Measurements from ENCODE around the gene SYNPR.

SYNPR gene

DNA sequence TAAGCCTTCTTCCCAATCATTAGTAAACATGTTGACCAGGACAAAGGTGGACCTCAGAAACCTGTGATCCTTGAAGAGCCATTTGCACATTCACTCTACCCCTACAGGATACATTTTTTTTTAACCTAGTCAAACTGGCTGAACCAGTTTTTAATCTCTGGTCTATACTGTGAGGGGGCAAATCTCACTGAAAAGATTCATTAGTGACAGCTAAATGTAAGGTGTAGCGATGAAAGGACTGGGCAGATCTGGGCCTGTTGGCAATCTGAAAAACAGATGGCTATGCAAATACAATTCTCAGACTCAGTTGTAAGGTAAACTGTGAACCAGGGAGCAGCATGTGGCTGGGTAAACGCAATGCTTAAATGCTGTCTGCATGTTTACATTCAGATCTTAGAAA, 298.7 kb downstream of the SYNPR start:
- TF ChIP-seq, protein P1, sequence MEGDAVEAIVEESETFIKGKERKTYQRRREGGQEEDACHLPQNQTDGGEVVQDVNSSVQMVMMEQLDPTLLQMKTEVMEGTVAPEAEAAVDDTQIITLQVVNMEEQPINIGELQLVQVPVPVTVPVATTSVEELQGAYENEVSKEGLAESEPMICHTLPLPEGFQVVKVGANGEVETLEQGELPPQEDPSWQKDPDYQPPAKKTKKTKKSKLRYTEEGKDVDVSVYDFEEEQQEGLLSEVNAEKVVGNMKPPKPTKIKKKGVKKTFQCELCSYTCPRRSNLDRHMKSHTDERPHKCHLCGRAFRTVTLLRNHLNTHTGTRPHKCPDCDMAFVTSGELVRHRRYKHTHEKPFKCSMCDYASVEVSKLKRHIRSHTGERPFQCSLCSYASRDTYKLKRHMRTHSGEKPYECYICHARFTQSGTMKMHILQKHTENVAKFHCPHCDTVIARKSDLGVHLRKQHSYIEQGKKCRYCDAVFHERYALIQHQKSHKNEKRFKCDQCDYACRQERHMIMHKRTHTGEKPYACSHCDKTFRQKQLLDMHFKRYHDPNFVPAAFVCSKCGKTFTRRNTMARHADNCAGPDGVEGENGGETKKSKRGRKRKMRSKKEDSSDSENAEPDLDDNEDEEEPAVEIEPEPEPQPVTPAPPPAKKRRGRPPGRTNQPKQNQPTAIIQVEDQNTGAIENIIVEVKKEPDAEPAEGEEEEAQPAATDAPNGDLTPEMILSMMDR (IDR thresholded peaks at IDR 0.05) = no peak

DNA sequence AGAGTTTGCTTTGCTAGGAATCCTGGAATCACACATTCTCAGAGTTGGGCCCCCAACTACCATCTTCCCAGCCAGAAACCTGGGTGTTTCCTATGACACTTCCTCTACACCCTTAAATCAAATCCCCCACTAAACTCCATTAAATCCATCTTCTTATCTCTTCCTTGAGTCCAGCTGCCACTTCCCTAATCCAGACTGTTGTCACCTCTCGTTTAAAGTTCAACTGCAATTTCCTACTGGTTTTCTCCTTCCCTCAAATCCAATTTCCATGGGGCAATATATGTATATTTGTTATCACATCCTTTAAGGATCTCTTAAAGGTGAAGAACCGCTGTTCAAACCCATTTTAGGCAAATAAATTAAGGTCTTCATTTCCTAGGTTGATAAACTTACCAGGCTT, 300.8 kb downstream of the SYNPR start:
- TF ChIP-seq, protein P1 (IDR thresholded peaks at IDR 0.05) = no peak

DNA sequence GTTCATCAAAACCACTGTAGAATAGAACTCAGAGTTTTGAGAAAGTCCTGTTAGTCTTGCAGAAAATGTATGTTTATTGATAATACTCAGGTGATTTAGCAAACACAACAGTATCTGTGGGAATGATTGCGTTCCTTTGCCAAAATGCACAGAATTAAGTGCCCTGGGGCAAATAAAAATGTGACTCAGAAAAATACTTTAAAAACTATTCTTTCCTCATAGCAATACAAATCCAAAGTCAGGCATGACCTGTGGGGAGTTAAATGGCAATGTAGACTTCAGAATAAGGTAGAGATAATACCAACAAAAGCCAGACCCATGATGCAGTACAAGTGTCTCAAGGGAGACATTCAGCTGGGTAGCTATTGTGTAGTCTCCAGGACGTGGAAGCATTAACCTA, 302.0 kb downstream of the SYNPR start:
- TF ChIP-seq, protein P1 (IDR thresholded peaks at IDR 0.05) = no peak

DNA sequence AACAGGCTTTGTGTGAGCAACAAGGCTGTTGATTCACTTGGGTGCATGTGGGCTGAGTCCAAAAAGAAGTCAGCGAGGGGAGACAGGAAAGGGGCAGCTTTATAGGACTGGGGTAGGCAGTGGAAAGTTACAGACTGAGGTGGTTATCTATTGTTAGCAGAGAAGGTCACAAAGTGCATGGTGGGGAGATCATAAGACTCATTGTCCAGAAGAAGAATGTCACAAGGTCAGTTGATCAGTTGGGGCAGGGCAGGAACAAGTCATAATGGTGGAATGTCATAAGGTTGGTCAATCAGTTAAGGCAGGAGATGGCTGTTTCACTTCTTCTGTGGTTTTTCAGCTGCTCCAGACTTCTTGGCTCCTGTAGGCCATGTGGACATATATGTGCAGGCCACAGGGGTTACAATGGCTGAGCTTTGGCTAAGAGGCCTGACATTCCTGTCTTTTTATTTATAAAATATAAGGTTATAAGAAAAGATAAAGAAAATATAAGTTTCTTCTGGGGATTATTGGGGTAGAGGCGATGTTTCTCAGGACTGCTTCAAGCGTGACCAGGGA, 304.9 kb downstream of the SYNPR start:
- TF ChIP-seq, protein P1 (IDR thresholded peaks at IDR 0.05) = no peak

DNA sequence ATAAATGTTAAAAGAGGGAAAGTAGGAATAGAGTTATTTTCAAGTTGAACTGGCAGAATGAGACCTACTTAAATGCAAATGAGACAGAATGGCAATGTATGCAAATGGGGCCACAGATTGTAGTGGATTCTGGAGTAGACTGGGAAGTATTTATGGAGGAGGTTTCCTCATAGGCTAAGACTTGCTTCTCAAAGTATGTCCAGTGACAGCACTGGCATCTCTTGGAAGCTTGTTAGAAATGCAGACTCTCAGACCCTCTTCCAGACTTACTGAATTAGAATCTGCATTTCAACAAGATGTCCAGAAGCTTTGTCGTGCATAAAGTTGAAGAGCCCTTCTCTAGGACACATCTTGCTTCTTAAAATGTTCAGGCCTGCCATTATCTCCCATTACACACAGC, 306.6 kb downstream of the SYNPR start:
- TF ChIP-seq, protein P1 (IDR thresholded peaks at IDR 0.05) = no peak

DNA sequence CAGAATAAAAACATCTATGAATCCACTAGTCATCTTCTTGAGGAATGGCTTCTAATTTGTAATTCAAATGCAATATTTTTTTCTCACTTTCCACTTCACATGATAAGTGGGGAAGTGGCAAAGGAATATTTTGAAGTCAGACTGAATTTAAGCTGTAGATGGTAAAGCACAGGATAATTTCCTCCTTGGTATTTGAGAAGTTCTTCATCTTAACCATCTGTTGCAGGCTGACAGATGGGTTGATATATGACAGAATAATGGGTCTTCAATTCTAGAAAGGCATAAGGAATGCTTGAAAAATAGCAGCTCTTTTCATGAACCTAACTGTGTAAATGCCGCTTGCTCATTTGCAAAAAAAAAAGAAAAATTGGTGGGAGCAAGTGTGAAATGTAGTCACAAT, 307.8 kb downstream of the SYNPR start:
- TF ChIP-seq, protein P1 (IDR thresholded peaks at IDR 0.05) = no peak

DNA sequence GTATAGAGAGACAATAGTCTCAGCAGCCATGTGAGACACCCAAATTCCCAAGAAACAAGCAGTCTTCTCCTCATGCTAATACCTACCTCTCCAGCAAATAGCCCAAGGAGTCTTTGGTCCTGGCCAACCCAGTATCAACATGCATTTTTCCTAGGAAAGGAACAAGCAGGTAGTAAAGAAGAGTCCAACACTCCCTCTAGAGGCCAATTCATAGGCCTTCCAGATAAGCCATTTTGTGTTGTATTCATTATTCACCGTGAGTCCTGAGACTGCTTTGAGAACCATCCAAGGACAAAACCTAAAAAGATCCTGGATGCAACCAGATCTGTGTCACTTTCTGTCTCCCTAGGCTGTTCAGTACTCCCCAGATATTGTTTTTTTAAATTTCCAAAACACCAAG, 310.8 kb downstream of the SYNPR start:
- TF ChIP-seq, protein P1 (IDR thresholded peaks at IDR 0.05) = no peak

DNA sequence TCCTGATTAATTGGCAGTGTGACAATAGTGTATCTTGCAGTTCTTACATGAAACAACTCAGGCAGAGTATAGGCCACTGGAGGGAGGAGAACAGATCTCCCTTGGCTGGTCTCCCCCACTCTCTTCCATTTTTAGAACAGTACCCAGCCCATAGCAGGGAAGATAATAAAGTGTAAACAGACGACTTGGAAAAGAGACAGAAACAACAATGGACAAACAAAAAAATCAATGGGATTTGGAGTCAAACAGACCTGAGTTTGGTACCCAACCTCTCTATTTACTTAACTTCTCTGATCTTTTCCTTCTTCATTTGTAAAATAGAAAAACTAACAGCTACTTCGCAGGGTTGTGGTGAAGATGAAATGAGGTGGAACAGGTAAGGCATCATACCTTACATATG, 315.7 kb downstream of the SYNPR start:
- TF ChIP-seq, protein P1 (IDR thresholded peaks at IDR 0.05) = no peak
